NCI-H146 (cell line): ENCODE results near the gene ZNF71.

Experiments used
- DNase-seq: peaks from one replicate; lab custom pipeline; 2025; lab: John Stamatoyannopoulos, UW

The ZNF71 gene

DNA sequence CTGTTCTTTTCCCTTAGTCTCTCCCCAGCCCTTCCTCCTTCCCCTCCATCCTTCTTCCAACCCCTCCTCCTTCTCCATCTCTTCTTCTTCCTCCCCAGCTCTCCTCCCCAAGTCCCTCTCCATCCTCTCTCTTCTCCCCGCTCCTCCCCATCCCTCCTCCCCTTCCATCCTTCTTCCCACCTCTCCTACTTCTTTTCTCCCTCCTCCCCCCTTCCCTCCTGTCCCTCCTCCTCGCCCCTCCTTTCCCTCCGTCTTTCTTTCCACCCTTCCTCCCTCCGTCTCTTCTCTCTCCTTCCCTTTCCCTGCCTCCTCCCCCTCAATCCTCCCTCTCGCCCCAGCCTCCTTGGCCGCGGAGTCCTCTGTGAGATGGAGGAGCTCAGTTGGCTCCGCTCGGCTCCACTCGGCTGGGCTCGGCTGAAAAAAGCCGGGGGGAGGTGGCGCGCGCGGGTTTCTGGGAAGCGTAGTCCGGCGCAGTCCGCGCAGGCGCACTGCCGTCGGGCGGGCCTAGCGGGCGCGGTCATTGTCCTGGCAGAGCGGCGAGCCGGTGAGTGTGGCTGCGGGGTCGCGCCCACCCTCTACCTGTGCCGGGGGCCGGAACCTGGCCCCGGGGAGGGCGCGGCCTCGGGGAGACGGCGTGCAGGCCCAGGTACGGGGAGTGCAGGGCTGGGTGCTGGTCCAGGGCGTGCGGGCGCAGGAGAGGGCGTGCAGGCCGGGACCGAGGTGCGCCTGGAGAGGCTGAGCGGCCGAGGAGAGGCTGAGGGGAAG, at the start of gene ZNF71:
Gene ZNF71 (plus strand): TSS at position 520 of the 765 bp plus-strand sequence. CDS start 6,257 bp downstream, outside the sequence.
- peak; percentile 91 for DNase-seq

GRCh38 chr19:56547535-56547934, 47.6 kb upstream of the ZNF71 start:
- no peak for DNase-seq

DNA sequence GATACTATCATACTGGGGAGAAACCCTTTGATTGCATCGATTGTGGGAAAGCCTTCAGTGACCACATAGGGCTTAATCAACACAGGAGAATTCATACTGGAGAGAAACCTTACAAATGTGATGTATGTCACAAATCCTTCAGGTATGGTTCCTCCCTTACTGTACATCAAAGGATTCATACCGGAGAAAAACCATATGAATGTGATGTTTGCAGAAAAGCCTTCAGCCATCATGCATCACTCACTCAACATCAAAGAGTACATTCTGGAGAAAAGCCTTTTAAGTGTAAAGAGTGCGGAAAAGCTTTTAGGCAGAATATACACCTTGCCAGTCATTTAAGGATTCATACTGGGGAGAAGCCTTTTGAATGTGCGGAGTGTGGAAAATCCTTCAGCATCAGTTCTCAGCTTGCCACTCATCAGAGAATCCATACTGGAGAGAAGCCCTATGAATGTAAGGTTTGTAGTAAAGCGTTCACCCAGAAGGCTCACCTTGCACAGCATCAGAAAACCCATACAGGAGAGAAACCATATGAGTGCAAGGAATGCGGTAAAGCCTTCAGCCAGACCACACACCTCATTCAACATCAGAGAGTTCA, 40.7 kb upstream of the ZNF71 start:
- no peak for DNase-seq

- no peak for DNase-seq
These were observed 32.3 kb upstream of the ZNF71 start for GRCh38 chr19:56562766-56563165.

DNA sequence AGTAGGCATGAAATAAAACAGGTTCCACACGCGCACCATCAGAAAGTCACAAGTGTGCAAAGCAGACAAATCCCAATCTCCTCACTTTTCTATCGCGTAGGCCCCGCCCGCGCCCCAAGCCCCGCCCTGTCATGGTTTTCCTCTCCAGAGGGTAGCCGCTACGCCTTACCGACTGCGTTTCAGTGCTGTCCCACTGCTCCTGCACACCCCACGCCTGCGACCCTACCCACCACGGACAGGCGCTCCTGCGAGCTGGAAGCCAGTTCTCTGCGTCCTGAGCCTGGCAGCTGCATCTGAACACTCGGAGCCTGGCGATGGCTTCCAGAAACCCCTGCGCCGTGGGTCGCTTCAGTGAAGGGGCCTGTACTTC, 28.2 kb upstream of the ZNF71 start:
- DNase-seq = peak; percentile 63

GRCh38 chr19:56567274-56568120, 27.6 kb upstream of the ZNF71 start, which contains the start of gene ZNF470:
TSS of gene ZNF470 (plus strand) at chr19:56567468. CDS start at chr19:56570312, 2,844 bp downstream.
- DNase-seq = peak; percentile 95

- no peak for DNase-seq
These were observed 22.5 kb upstream of the ZNF71 start for GRCh38 chr19:56572589-56572988.

- DNase-seq = no peak
These were observed 21.2 kb upstream of the ZNF71 start for GRCh38 chr19:56573914-56574313.

- DNase-seq = no peak
These were observed 17.1 kb upstream of the ZNF71 start for GRCh38 chr19:56577719-56578602.

DNA sequence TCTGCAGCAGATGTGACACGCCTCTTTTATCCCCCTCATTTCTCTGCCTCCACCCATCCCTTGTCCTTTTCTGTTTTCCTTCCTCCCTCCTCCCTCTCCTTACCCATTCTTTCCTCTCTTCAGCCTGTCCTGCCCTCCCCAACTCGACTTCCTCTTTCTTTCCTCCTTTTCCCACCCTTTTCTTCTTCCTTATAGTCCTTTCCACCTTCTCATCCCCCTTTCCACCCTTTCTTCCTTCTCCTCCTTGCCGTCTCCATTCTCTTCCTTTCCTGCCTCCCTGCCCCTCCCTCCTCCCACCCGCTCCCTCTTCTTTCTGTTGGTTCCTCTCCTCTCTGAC, 688 bp upstream of the ZNF71 start:
- no peak for DNase-seq

- DNase-seq = no peak
These were observed 422 bp downstream of the ZNF71 start for GRCh38 chr19:56595548-56595899.

DNA sequence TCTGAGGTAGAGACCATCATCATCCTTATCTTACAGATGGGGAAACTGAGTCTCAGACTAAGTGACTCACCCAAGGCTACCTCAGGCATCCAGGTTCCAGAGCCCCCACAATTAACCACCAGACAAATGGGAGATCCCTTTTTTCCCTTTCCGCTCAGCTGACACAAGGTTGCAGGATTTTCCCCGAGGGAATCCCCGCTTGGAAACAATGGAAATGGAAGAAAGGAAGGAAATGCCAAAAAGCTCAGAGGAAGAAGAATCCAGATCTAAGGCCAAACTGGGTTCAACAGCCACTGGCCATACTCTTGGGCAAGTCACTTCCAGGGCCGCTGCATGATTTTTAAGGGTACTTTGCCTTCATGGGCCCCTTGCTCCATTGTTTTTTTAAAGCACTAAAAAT, 1.6 kb downstream of the ZNF71 start:
- DNase-seq = no peak

DNA sequence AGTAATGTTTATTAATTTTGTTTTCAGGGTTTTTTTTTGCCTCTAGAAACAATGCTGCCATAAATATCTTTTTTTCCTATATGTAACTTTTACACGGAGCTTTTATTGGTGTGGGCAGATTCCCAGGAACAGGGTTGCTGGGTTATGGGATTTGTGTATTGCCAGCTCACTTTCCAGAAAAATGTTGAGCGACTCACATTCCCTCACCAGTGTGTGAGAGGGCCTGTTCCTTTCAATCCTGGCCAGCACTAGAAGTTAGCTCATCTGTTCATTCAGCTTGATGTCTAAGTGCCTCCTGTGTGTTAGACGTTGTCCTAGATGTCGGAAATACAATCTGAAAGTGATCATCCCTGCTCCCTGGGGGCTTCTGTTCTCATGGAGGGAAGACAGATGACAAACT, 2.6 kb downstream of the ZNF71 start:
- no peak for DNase-seq

DNA sequence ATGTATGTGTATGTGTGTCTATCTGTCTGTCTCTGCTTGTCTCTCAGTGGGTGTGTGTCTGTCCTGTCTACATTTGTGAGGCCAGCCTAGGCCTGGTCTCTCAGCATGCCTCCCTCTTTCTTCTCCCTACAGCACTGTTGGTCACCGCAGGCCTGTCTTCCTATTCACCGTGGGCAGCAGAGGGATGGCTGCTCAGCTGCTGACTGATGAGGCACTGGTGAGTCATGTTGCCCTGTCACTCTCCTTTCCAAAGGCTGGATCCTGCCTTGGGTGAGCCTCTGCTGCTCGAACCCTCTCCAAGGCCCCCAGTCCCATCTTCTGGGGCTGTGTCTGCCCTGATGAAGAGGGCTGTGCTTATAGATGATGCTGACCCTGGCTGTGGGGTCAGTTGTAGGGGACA, 6.3 kb downstream of the ZNF71 start:
- DNase-seq = no peak

DNA sequence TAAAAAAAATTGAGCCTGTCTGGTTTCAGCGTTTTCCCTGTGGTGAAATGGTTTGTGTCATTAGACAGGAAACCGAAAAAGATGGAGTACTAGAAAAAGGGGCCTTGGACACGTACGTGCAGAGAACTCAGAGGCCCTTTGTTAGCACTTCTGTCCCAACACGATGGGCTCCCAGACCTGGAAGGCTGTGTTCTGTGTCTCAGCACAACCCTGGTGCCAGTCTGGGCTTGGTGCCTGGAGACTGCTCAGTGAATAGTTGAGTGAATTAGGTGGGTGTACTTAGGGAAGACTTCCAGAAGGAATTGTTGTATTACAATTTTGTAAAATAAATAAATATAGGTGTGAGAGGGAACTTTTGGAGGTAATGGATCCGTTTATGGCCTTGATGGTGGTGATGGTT, 8.7 kb downstream of the ZNF71 start:
- DNase-seq = no peak

DNA sequence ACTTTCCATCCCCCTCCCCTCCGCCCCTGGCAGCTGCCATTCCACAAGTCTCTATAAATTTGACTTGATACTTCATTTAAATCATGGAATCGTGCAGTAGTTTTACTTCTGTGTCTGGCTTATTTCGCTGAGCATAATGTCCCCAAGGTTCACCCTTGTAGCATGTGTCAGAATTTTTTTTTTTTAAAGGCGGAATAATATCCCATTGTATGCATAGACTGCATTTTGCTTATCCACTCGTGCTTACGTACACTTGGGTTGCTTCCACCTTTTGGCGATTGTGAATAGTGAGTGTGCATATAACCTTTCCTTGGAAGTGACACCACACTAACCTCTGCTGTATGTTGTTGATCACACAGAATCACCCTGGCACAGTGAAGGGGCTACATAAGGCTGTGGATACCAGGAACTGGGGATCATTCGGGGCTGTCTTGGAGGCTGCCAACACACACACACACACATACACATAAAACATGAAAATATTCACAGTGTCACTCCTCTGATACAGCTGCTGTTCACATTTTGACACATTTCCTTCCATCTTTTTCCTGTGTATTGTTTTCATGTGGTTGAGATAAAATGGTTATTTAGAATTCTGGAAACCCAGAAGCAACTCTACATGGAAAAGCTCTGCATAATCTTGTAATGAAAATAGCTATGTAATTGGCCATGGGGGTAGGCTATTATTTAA, 13.3 kb downstream of the ZNF71 start:
- DNase-seq = no peak

- DNase-seq = no peak
These were observed 16.2 kb downstream of the ZNF71 start for GRCh38 chr19:56611288-56611687.

GRCh38 chr19:56612737-56613136, 17.6 kb downstream of the ZNF71 start:
- DNase-seq = no peak

DNA sequence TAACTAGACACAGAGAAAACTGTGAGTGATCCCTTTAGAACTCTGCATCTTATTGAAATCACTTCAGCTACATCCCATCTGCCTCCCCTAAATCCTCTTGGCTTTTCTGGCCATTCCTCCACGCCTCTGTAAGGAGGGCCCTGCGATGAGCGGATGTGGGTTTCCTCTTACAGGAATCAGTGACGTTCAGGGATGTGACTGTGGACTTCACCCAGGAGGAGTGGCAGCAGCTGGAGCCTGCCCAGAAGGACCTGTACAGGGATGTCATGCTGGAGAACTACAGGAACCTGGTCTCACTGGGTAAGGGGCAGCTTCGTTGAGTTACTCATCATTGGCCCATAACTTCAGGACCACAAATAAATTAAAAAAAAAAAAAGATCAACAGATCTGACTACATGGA, 18.5 kb downstream of the ZNF71 start:
- DNase-seq = no peak

DNA sequence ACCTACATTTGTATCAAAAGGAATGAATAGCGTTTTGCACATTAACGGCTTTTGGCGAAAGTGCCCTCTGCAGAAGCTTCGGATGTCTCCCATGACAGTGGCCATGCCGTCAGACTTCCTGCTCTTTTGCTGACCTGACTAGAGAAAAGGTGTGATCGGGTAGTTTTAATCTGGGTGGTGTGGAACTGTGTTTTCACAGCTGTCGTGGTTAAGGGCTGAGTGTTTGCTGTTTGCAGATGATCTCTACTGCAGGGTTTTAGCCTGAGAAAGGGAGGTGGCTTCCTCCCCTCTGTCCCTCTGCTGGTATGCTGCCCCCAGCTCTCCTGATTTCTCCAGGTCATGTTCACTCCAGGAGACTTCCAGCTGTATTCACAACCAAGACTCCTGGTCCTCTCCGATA, 22.4 kb downstream of the ZNF71 start:
- no peak for DNase-seq

- DNase-seq = no peak
These were observed 24.0 kb downstream of the ZNF71 start for GRCh38 chr19:56619121-56619520.
